Skeletal muscle tissue (tissue), 4 donors: ENCODE measurements around the gene QKI. TPM values are rescaled to one million over a fixed set of nuclear protein-coding genes. Genes with fewer than 3 reads are reported as not detected.

Source experiments
- H3K27ac ChIP-seq: one replicate; pipeline ENCODE4 v1.7.0; 2013; ENCODE audit warnings: mild to moderate bottlenecking, low read depth, low read length, inconsistent platforms
- H3K27me3 ChIP-seq, 3 donors: one replicate each; pipeline ENCODE4 v1.7.0; 2013; ENCODE audit warnings: low read length in 3 of 3; ENCODE audit not compliant: control insufficient read depth in 3 of 3, insufficient read depth in 3 of 3
- H3K36me3 ChIP-seq, 3 donors: one replicate each; pipeline ENCODE4 v1.7.0; 2013; ENCODE audit warnings: low read length in 3 of 3; ENCODE audit not compliant: control insufficient read depth in 3 of 3, insufficient read depth in 3 of 3
- H3K4me1 ChIP-seq, 3 donors: one replicate each; pipeline ENCODE4 v1.7.0; 2013; ENCODE audit warnings: low read length in 3 of 3, mild to moderate bottlenecking in 3 of 3; ENCODE audit not compliant: control insufficient read depth in 3 of 3, insufficient read depth in 3 of 3
- H3K4me3 ChIP-seq, 3 donors: one replicate each; pipeline ENCODE4 v1.7.0; 2013; ENCODE audit warnings: low read length in 3 of 3
- H3K9ac ChIP-seq, 3 donors: one replicate each; pipeline ENCODE4 v1.7.0; 2013; ENCODE audit warnings: low read length in 3 of 3, mild to moderate bottlenecking in 3 of 3, moderate library complexity in 2 of 3, low read depth in 1 of 3
- H3K9me3 ChIP-seq, 3 donors: one replicate each; pipeline ENCODE4 v1.7.0; 2013; ENCODE audit warnings: low read length in 3 of 3; ENCODE audit not compliant: control insufficient read depth in 3 of 3
- total RNA-seq: library from RNA; depleted of rRNA; stranded (reverse); fragments of >200 nt; gene quantifications from one replicate; pipeline ENCODE4 v1.2.3, GENCODE V29; 2014
- donor health status: Osteomylitis.

QKI gene
- total RNA-seq, 1 donor from 2014 or later: 274 TPM

DNA sequence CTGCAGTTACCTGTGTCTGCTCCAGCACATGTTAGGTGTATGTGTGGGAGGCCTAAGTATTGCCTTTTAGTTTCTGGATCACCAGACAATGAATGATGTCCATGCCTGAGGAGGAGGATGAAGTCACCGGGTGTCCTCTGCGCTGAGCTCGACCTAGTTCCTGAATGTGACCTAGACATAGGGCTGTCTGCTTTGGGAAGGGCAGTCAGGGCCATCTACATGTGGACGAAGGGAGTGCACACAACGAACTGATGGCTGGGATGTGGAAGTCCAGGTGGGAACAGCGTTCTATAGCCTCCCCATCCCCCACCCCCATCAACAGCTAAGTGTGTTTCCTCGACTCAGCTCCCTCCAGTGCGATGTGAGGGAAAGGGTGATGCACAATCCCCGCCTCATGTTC lies 186.3 kb downstream of the QKI start:
- H3K36me3 ChIP-seq: no peaks in the 10 kb centered on the region
- H3K4me3 ChIP-seq: no peak overlapping the region
- H3K27me3 ChIP-seq: no peaks in the 10 kb centered on the region
- H3K4me1 ChIP-seq: peaks cover 0 to 3% (median 0%) of the 10 kb centered on the region in 3 donors
- H3K27ac ChIP-seq: no peak overlapping the region
- H3K9me3 ChIP-seq: no peaks in the 10 kb centered on the region
- H3K9ac ChIP-seq: no peak overlapping the region

DNA sequence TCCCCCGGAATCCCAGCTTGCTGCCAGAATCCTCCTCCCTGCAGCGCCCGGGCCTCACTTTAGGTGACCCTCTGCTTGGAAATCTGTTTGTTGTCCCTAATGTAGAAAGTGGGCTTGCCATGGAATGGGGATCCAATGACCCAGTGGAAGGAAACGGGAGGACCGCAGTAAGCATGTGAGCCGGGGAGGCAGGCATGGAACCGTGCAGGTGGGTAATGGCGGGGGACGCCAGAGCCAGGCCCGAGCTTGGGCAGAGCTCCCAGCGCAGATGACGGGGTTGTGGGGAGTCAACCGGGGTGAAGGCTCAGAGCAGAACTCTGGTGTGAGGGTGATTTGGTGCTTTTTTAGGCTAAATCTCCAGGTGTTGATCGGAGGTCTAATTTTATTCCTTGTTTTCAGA lies 188.3 kb downstream of the QKI start:
- H3K4me1 ChIP-seq: peaks cover 0 to 3% (median 0%) of the 10 kb centered on the region in 3 donors
- H3K27me3 ChIP-seq: no peaks in the 10 kb centered on the region
- H3K9ac ChIP-seq: no peak overlapping the region
- no peak overlapping the region for H3K27ac ChIP-seq
- H3K4me3 ChIP-seq: no peak overlapping the region
- no peaks in the 10 kb centered on the region for H3K36me3 ChIP-seq
- H3K9me3 ChIP-seq: no peaks in the 10 kb centered on the region

GRCh38 chr6:163603395-163603794 lies 188.9 kb downstream of the QKI start:
- Histone ChIP-seq H3K27ac (no peak overlapping the region), H3K9ac (no peak overlapping the region), H3K4me3 (no peak overlapping the region), H3K27me3 (no peaks in the 10 kb centered on the region), H3K4me1 (peaks cover 0 to 3% (median 0%) of the 10 kb centered on the region in 3 donors), H3K9me3 (no peaks in the 10 kb centered on the region), H3K36me3 (no peaks in the 10 kb centered on the region)

- Histone ChIP-seq H3K27me3 (no peaks in the 10 kb centered on the region), H3K27ac (no peak overlapping the region), H3K9ac (no peak overlapping the region), H3K4me1 (no peaks in the 10 kb centered on the region), H3K9me3 (no peaks in the 10 kb centered on the region), H3K36me3 (no peaks in the 10 kb centered on the region), H3K4me3 (no peak overlapping the region)
Measured at GRCh38 chr6:163605385-163606097, 191.0 kb downstream of the QKI start.

GRCh38 chr6:163607792-163608191 lies 193.3 kb downstream of the QKI start:
- no peaks in the 10 kb centered on the region for H3K27me3 ChIP-seq
- H3K27ac ChIP-seq: no peak overlapping the region
- H3K36me3 ChIP-seq: no peaks in the 10 kb centered on the region
- no peaks in the 10 kb centered on the region for H3K9me3 ChIP-seq
- H3K9ac ChIP-seq: no peak overlapping the region
- H3K4me1 ChIP-seq: no peaks in the 10 kb centered on the region
- H3K4me3 ChIP-seq: no peak overlapping the region

DNA sequence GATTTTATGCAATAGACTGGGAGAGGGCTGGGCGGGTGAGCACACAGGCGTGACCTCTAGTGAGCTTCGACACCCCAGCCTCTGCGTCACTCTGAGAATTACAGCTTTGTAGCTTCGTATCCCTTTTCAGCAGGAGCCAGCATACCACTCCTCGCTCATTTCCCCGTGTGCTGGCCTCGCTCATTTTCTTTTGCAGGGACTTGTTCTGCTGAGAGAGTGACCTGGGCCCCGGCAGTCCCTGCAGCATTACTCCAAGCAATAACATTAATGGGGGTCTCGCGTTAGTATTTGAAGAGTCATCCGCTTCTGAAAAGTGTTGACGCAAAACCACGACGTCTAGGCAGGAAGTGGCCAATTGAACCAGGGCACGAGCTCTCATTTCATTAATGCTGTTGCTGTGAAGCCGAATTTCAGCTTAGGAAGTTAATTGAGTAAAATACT lies 193.7 kb downstream of the QKI start:
- H3K27ac ChIP-seq: no peak overlapping the region
- no peak overlapping the region for H3K9ac ChIP-seq
- no peak overlapping the region for H3K4me3 ChIP-seq
- H3K4me1 ChIP-seq: no peaks in the 10 kb centered on the region
- H3K36me3 ChIP-seq: no peaks in the 10 kb centered on the region
- no peaks in the 10 kb centered on the region for H3K9me3 ChIP-seq
- no peaks in the 10 kb centered on the region for H3K27me3 ChIP-seq

DNA sequence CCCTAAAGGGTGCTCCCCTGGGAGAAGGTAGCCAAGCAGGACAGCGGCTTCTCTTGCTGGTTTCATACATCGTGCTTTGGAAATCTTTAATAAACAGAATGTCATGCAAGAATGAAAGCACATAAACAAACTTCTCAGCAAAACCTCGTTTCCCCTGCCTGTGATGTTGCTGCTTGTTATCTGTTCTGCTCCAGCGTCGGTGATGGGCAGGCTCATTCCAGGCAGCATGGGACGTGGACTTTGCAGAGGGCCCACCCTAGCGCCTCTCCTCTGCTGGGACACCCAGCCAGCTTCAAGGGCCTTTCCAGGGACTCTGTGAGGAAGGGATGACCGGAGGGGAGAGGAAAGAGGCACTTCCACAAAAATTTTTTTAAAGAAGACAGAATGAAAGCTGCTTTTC lies 197.7 kb downstream of the QKI start:
- Histone ChIP-seq H3K9me3 (no peaks in the 10 kb centered on the region), H3K9ac (no peak overlapping the region), H3K27me3 (no peaks in the 10 kb centered on the region), H3K4me1 (no peaks in the 10 kb centered on the region), H3K4me3 (no peak overlapping the region), H3K27ac (no peak overlapping the region), H3K36me3 (no peaks in the 10 kb centered on the region)

- Histone ChIP-seq H3K4me1 (no peaks in the 10 kb centered on the region), H3K36me3 (no peaks in the 10 kb centered on the region), H3K27ac (no peak overlapping the region), H3K27me3 (no peaks in the 10 kb centered on the region), H3K9ac (no peak overlapping the region), H3K9me3 (no peaks in the 10 kb centered on the region), H3K4me3 (no peak overlapping the region)
Measured at GRCh38 chr6:163613025-163613424, 198.5 kb downstream of the QKI start.

DNA sequence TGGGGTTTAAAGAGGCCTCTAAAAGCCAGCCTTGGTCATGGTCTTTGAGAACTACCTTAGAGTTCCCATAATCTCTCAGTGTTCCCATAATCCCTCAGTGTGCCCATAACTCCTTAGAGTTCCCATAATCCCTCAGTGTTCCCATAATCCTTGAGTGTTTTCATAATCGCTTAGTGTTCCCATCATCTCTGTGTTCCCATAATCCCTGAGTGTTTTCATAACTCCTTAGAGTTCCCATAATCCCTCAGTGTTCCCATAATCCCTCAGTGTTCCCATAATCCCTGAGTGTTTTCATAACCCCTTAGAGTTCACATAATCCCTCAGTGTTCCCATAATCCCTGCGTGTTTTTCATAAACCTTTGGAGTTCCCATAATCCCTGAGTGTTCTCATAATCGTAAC lies 199.2 kb downstream of the QKI start:
- H3K9me3 ChIP-seq: no peaks in the 10 kb centered on the region
- H3K27ac ChIP-seq: no peak overlapping the region
- H3K9ac ChIP-seq: no peak overlapping the region
- no peaks in the 10 kb centered on the region for H3K36me3 ChIP-seq
- no peaks in the 10 kb centered on the region for H3K4me1 ChIP-seq
- H3K4me3 ChIP-seq: no peak overlapping the region
- H3K27me3 ChIP-seq: no peaks in the 10 kb centered on the region

GRCh38 chr6:163616452-163616851 lies 201.9 kb downstream of the QKI start:
- Histone ChIP-seq H3K4me3 (no peak overlapping the region), H3K36me3 (no peaks in the 10 kb centered on the region), H3K4me1 (no peaks in the 10 kb centered on the region), H3K27me3 (no peaks in the 10 kb centered on the region), H3K9me3 (no peaks in the 10 kb centered on the region), H3K27ac (no peak overlapping the region), H3K9ac (no peak overlapping the region)
